Endothelial cell of umbilical vein (primary cell): ENCODE results near the gene GNA12. TPM values are rescaled to one million over a fixed set of nuclear protein-coding genes. Genes with fewer than 3 reads are reported as not detected.

Experiments
- BruUV-seq: library from RNA; stranded (reverse); fragments of 400-500 nt; replicated peaks from 2 replicates; lab custom pipeline; 2021; lab: Mats Ljungman, UMichigan
- CTCF ChIA-PET: fragments of 300-600, 350-600 bp; sonication (Branson Sonifier 250); formaldehyde crosslinking; loops from one replicate; lab custom pipeline; 2021; ENCODE audit warnings: antibody characterized with exemption, inconsistent platforms; lab: Charles Lee
- POLR2A ChIA-PET: fragments of 300-600, 350-600 bp; sonication (Branson Sonifier 250); formaldehyde crosslinking; loops from one replicate; lab custom pipeline; 2021; ENCODE audit warnings: antibody characterized with exemption, inconsistent platforms; lab: Charles Lee
- DNase-seq: peaks from one replicate; pipeline ENCODE4 v3.0.0-alpha.2; 2011; ENCODE audit warnings: low read depth, low spot score
- FAIRE-seq: peaks from 2 replicates; lab custom pipeline; 2011; peaks lifted over from hg19 to GRCh38; lab: Jason Lieb, UNC
- H2AFZ ChIP-seq: 2 replicates; pipeline ENCODE4 v1.6.0; 2012; ENCODE audit warnings: low read depth, low read length, control low read depth, inconsistent platforms
- H3K27ac ChIP-seq: 2 replicates; pipeline ENCODE4 v1.5.1; 2011; ENCODE audit warnings: low read depth, mild to moderate bottlenecking, control low read depth, low read length, moderate library complexity; ENCODE audit not compliant: insufficient read depth
- H3K27me3 ChIP-seq, 2 experiments: 2 replicates each; pipeline versions ENCODE4 v1.6.0 to v1.6.1; 2011; ENCODE audit warnings: low read length in 2 of 2, mixed read lengths in 1 of 2; ENCODE audit not compliant: control insufficient read depth in 2 of 2, insufficient read depth in 2 of 2
- H3K36me3 ChIP-seq, 2 experiments: 2 replicates in 1 of 2; 3 replicates in 1 of 2; pipeline ENCODE4 v1.5.1; 2011; ENCODE audit warnings: low read length in 2 of 2, mild to moderate bottlenecking in 1 of 2, moderate library complexity in 1 of 2; ENCODE audit not compliant: control insufficient read depth in 2 of 2, insufficient read depth in 2 of 2; ENCODE audit errors: extremely low read depth in 1 of 2
- H3K4me1 ChIP-seq: 3 replicates; pipeline ENCODE4 v1.5.1; 2011; ENCODE audit warnings: mild to moderate bottlenecking, low read length; ENCODE audit not compliant: control insufficient read depth, insufficient read depth; ENCODE audit errors: extremely low read depth
- H3K4me2 ChIP-seq: 2 replicates; pipeline ENCODE4 v1.6.1; 2011; ENCODE audit warnings: low read length, control low read depth, mixed read lengths; ENCODE audit not compliant: insufficient read depth
- H3K4me3 ChIP-seq, 3 experiments: fragments of 200-600 bp in 1 of 3; sonication (generic), shearing (Covaris generic) in 1 of 3; replicated peaks in 1 of 3; 2 replicates each; pipeline ENCODE4 v1.5.1; 2011 to 2016; ENCODE audit warnings: control low read depth in 3 of 3, low read length in 3 of 3, mild to moderate bottlenecking in 2 of 3, inconsistent platforms in 1 of 3, low read depth in 1 of 3, moderate library complexity in 1 of 3; ENCODE audit not compliant: insufficient read depth in 1 of 3
- H3K79me2 ChIP-seq: 2 replicates; pipeline ENCODE4 v1.6.0; 2012; ENCODE audit warnings: low read length, inconsistent platforms; ENCODE audit not compliant: control insufficient read depth, insufficient read depth
- H3K9ac ChIP-seq: replicated peaks from 2 replicates; pipeline ENCODE3; 2011; ENCODE audit warnings: low read length, control low read depth; ENCODE audit not compliant: insufficient read depth; ENCODE audit errors: extremely low read depth
- H3K9me1 ChIP-seq: replicated peaks from 3 replicates; pipeline ENCODE4 v1.6.0; 2011; ENCODE audit warnings: mild to moderate bottlenecking, low read length; ENCODE audit not compliant: control insufficient read depth, insufficient read depth; ENCODE audit errors: extremely low read depth
- H3K9me3 ChIP-seq: replicated peaks from 2 replicates; pipeline ENCODE4 v1.5.1; 2012; ENCODE audit warnings: low read length, inconsistent platforms; ENCODE audit not compliant: control insufficient read depth, insufficient read depth
- H4K20me1 ChIP-seq: replicated peaks from 2 replicates; pipeline ENCODE3; 2011; ENCODE audit warnings: mild to moderate bottlenecking, low read length; ENCODE audit not compliant: control insufficient read depth, insufficient read depth; ENCODE audit errors: extremely low read depth
- EZH2 ChIP-seq: IDR thresholded peaks from 2 replicates; pipeline ENCODE4 v1.6.1; 2012; ENCODE audit warnings: borderline replicate concordance, low read depth, mild to moderate bottlenecking, moderate library complexity, low read length, inconsistent platforms; ENCODE audit not compliant: severe bottlenecking
- FOS ChIP-seq: IDR thresholded peaks from 2 replicates; pipeline ENCODE4 v1.6.1; 2011; ENCODE audit warnings: mild to moderate bottlenecking, low read length, moderate library complexity, borderline replicate concordance; ENCODE audit not compliant: insufficient read depth
- GATA2 ChIP-seq: IDR thresholded peaks from 2 replicates; pipeline ENCODE4 v1.7.0; 2011; ENCODE audit warnings: low read depth, mild to moderate bottlenecking, moderate library complexity, mixed read lengths, low read length; ENCODE audit not compliant: insufficient read length, insufficient read depth
- JUN ChIP-seq: IDR thresholded peaks from 2 replicates; pipeline ENCODE4 v1.6.1; 2011; ENCODE audit warnings: borderline replicate concordance, low read depth; ENCODE audit not compliant: insufficient read length, insufficient read depth
- MYC ChIP-seq: IDR thresholded peaks from one replicate; pipeline ENCODE4 v1.6.1; 2011; ENCODE audit warnings: mild to moderate bottlenecking, low read depth, low read length
- POLR2A ChIP-seq: IDR thresholded peaks from 2 replicates; pipeline ENCODE4 v1.6.1; 2012; ENCODE audit warnings: low read depth, mild to moderate bottlenecking, control low read depth, low read length
- POLR2AphosphoS5 ChIP-seq: IDR thresholded peaks from 2 replicates; pipeline ENCODE4 v1.6.1; 2012; ENCODE audit warnings: low read depth, mild to moderate bottlenecking, control low read depth, low read length, moderate library complexity; ENCODE audit not compliant: insufficient read depth
- dilution Hi-C: fragments of 300-500 bp; cut with MboI; formaldehyde crosslinking; loops from one replicate; pipeline ENCODE4 v1.15.0; 2019; ENCODE audit warnings: low sequenced_read_pairs; ENCODE audit not compliant: extremely low pct_ligation_motif_present
- intact Hi-C: fragments of 100-400 bp; cut with micrococcal nuclease; formaldehyde crosslinking; loops from one replicate; pipeline ENCODE4 v1.10.0; 2022
- polyA plus RNA-seq, 4 experiments: library from polyadenylated mRNA; depleted of rRNA in 3 of 4; stranded (reverse) in 3 of 4; unstranded in 1 of 4; fragments of >200 nt; gene quantifications; 2 replicates each; pipeline versions ENCODE4 v1.2.1 to v1.2.3, GENCODE V29; 2011 to 2012; ENCODE audit warnings: missing spikeins in 1 of 4
- total RNA-seq: library from RNA; stranded (reverse); gene quantifications from 2 replicates; pipeline ENCODE4 v1.2.3, GENCODE V29; 2021
- TF ChIP-seq, protein P1 (sequence below): IDR thresholded peaks from 2 replicates; pipeline ENCODE4 v1.6.1; 2011; ENCODE audit not compliant: insufficient read depth, insufficient read length
- TF ChIP-seq, protein P2 (sequence below), 2 donors: IDR thresholded peaks; 1 replicate in 1 of 2; 2 replicates in 1 of 2; pipeline ENCODE4 v1.5.1; 2011; ENCODE audit warnings: low read length in 2 of 2, mild to moderate bottlenecking in 2 of 2, moderate library complexity in 2 of 2, control low read depth in 1 of 2, inconsistent platforms in 1 of 2, low read depth in 1 of 2; ENCODE audit not compliant: insufficient read depth in 1 of 2; ENCODE audit errors: extremely low read depth in 1 of 2

The GNA12 gene
- total and polyA plus RNA-seq, 2 donors (not counting 3 experiments of a cell fraction or from before 2014, with no cell fraction given) = 63.0 to 75.1 TPM

DNA sequence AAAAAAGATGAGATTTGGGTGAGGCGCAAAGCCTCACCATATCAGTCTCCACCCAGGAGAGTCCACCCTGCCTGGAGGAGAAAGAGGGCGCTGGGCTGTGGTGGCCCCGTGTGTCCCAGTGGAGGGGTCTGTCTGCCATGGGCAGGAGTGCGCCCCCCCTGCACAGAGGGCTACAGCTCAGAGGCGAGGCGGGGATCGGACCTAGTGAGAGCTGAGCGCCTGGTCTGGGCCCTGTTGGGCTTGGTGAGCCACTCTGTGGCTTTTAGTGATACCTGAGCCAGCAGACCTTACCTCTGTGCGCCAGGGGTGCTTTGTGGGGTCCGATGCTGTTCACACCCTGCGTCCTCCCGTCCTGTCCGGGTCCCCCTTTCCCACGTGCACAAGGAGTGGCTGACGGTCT is 25.9 kb upstream of the GNA12 start:
- dilution Hi-C loops = no loop called here
- peak overlapping the region; percentile 6 for H3K27ac ChIP-seq

More for the DNA sequence above, 25.9 kb upstream of the GNA12 start:
- Histone ChIP-seq H3K9me1 (no peaks in the 10 kb centered on the region), H3K4me1 (peaks cover 18% of the 10 kb centered on the region), H3K36me3 (no peaks in the 10 kb centered on the region), H3K4me2 (no peak overlapping the region), H3K27me3 (no peaks in the 10 kb centered on the region), H3K9me3 (no peaks in the 10 kb centered on the region), H3K9ac (no peak overlapping the region), H4K20me1 (no peaks in the 10 kb centered on the region), H3K4me3 (no peak overlapping the region), H2AFZ (peak overlapping the region; percentile 74), H3K79me2 (no peaks in the 10 kb centered on the region)
- ChIA-PET CTCF (interaction anchor here (1.3 kb wide), 1 partner anchor 160 kb away, joined by 5 read pairs; no protein-coding TSS in a partner anchor), POLR2A (no interaction called here)
- no peak for DNase-seq
- no peak for TF ChIP-seq POLR2A
- TF ChIP-seq, protein P1, sequence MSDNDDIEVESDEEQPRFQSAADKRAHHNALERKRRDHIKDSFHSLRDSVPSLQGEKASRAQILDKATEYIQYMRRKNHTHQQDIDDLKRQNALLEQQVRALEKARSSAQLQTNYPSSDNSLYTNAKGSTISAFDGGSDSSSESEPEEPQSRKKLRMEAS = no peak
- TF ChIP-seq MYC = no peak
- TF ChIP-seq, protein P2, sequence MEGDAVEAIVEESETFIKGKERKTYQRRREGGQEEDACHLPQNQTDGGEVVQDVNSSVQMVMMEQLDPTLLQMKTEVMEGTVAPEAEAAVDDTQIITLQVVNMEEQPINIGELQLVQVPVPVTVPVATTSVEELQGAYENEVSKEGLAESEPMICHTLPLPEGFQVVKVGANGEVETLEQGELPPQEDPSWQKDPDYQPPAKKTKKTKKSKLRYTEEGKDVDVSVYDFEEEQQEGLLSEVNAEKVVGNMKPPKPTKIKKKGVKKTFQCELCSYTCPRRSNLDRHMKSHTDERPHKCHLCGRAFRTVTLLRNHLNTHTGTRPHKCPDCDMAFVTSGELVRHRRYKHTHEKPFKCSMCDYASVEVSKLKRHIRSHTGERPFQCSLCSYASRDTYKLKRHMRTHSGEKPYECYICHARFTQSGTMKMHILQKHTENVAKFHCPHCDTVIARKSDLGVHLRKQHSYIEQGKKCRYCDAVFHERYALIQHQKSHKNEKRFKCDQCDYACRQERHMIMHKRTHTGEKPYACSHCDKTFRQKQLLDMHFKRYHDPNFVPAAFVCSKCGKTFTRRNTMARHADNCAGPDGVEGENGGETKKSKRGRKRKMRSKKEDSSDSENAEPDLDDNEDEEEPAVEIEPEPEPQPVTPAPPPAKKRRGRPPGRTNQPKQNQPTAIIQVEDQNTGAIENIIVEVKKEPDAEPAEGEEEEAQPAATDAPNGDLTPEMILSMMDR (IDR thresholded peaks at IDR 0.05; ENCODE audit: extremely low read depth in 1 of 2, insufficient read depth in 1 of 2, low read depth in 1 of 2, low read length in 2 of 2) = no peak
- no peak for TF ChIP-seq FOS
- no peak for TF ChIP-seq POLR2AphosphoS5
- TF ChIP-seq EZH2 = no peak
- TF ChIP-seq JUN = no peak
- no peak for TF ChIP-seq GATA2
- BruUV-seq = TSS peak; percentile 12
- no peak for FAIRE-seq
- intact Hi-C loops = loop anchor here (2.0 to 10.0 kb wide), 5 partner anchors 17 to 1765 kb away; partner anchors contain the start of gene SDK1
